T-helper 1 cell treated with Interleukin-12 subunit alpha and Interleukin-12 subunit beta and Interleukin-4 antibody, amounts not matched to agents 30 μg/mL and 1 μg/mL, for 36 hours (primary cell): Measurements from ENCODE around the gene KRT13.
"Not testable (repeated sequence)": the region's sequence is repeated elsewhere in the genome, so short reads cannot be mapped to it uniquely, and the experiment has no call there.

ENCODE experiments used
- H3K27ac Mint-ChIP-seq: one replicate; pipeline ENCODE4 v1.8.0; 2021; ENCODE audit warnings: mild to moderate bottlenecking, mixed read lengths
- H3K27me3 Mint-ChIP-seq: one replicate; pipeline ENCODE4 v1.8.0; 2021; ENCODE audit warnings: low read depth, mixed read lengths
- H3K36me3 Mint-ChIP-seq: one replicate; pipeline ENCODE4 v1.8.0; 2021; ENCODE audit warnings: low read depth, mixed read lengths
- H3K4me1 Mint-ChIP-seq: one replicate; pipeline ENCODE4 v1.8.0; 2021; ENCODE audit warnings: low read depth, mixed read lengths
- H3K4me3 Mint-ChIP-seq: one replicate; pipeline ENCODE4 v1.8.0; 2021; ENCODE audit warnings: mild to moderate bottlenecking, moderate library complexity, mixed read lengths
- H3K9me3 Mint-ChIP-seq: one replicate; pipeline ENCODE4 v1.8.0; 2021; ENCODE audit warnings: mixed read lengths

KRT13 gene

DNA sequence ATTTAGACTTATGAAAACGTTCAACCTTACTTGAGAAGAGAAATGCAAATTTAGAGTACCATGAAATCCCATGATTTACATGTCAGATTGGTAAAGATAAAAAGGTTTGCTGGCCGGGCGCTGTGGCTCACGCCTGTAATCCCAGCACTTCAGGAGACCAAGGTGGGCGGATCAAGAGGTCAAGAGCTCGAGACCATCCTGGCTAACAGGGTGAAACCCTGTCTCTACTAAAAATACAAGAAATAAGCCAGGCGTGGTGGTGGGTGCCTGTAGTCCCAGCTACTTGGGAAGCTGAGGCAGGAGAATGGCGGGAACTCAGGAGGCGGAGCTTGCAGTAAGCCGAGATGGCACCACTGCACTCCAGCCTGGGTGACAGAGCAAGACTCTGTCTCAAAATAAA, 37.4 kb upstream of the KRT13 start:
- not testable (repeated sequence) for H3K27ac Mint-ChIP-seq, H3K4me3 Mint-ChIP-seq, H3K4me1 Mint-ChIP-seq, H3K36me3 Mint-ChIP-seq
- Mint-ChIP-seq H3K9me3 (peaks cover 11% of the 10 kb centered on the region), H3K27me3 (peaks cover 12% of the 10 kb centered on the region)

DNA sequence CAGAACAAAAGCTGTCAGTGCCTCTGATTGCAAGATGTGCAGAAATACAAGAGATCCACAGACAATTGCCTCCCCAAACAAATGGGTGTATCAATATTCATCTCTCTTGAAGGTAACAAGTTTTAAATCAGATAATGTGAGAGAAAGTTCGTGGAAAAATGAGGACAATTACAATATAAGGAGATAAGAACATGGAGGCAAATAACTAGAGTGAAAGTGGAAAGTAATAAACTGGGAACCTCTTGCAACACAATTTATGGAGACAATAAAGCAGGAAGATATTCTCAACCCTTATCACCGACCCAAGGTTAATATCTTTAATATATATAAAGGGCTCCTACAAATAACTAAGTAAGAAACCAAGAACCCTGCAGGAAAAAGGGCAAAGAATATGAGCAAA, 36.9 kb upstream of the KRT13 start:
- peaks cover 11% of the 10 kb centered on the region for H3K27me3 Mint-ChIP-seq
- H3K4me3 Mint-ChIP-seq = no peak overlapping the region
- no peaks in the 10 kb centered on the region for H3K36me3 Mint-ChIP-seq
- no peak overlapping the region for H3K27ac Mint-ChIP-seq
- no peaks in the 10 kb centered on the region for H3K4me1 Mint-ChIP-seq
- H3K9me3 Mint-ChIP-seq = peaks cover 9% of the 10 kb centered on the region

DNA sequence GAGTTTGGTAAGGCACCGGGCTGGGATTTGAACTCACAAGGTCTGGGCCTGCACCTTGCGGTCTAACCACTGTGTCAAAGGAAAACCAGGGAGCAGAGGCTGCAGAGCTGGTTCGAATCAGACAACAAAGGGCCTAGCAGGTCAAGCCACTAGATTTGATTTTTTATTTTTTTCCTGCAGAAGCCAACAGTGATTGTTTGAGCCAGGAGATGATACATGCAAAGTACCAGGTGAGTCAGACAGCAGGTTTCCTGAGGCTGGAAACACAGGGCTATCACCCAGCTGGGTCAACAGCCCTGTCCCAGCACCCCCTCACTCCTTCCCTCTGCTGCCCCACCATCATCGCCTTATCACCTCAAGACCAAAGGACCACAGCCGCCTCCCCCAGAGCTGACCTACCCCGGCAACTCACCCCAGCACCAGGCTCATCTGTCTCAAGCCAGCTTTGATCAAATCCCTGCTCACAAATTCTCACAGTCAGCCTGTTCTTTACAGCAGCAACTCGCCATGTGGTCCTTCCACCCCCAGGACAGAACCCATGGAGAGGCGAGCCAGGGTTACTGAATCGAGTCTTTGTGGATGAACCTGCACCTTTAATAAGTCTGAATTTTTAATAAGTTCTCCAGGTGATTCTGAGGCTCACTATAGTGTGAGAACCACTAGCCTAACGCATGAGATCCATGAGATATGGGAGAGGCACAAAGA, 35.7 kb upstream of the KRT13 start:
- H3K4me3 Mint-ChIP-seq = no peak overlapping the region
- no peaks in the 10 kb centered on the region for H3K9me3 Mint-ChIP-seq
- no peaks in the 10 kb centered on the region for H3K36me3 Mint-ChIP-seq
- no peak overlapping the region for H3K27ac Mint-ChIP-seq
- peaks cover 11% of the 10 kb centered on the region for H3K27me3 Mint-ChIP-seq
- no peaks in the 10 kb centered on the region for H3K4me1 Mint-ChIP-seq

- Mint-ChIP-seq H3K27ac (no peak overlapping the region), H3K4me1 (no peaks in the 10 kb centered on the region), H3K9me3 (no peaks in the 10 kb centered on the region), H3K36me3 (no peaks in the 10 kb centered on the region), H3K27me3 (peaks cover 16% of the 10 kb centered on the region), H3K4me3 (no peak overlapping the region)
These were observed 34.7 kb upstream of the KRT13 start for GRCh38 chr17:41539979-41540701.

- Mint-ChIP-seq H3K27ac (no peak overlapping the region), H3K9me3 (no peaks in the 10 kb centered on the region), H3K36me3 (no peaks in the 10 kb centered on the region), H3K4me1 (no peaks in the 10 kb centered on the region), H3K27me3 (peaks cover 20% of the 10 kb centered on the region), H3K4me3 (no peak overlapping the region)
These were observed 33.7 kb upstream of the KRT13 start for GRCh38 chr17:41539071-41539492.

DNA sequence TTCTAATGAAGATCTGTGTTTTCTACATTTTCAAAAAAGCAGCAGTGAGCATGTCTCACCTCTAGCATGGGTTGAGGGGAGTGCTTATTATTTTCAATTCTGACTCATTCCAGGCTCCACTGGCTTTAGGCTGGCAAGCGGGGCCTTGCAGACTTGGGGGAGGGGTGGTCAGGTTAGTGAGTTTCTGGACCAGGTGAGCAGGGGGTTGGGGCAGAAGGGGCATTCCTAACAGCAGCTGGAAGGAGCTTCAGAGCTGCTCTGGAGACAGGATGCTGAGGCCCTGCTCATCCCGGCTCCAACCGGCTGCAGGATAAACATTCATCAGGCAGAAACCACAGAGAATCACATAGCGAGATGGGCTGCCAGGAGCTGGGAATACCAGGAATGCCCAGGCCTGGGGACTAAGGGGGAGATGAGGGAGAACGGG, 33.2 kb upstream of the KRT13 start:
- Mint-ChIP-seq H3K4me3 (no peak overlapping the region), H3K27me3 (peaks cover 20% of the 10 kb centered on the region), H3K36me3 (no peaks in the 10 kb centered on the region), H3K4me1 (no peaks in the 10 kb centered on the region), H3K9me3 (no peaks in the 10 kb centered on the region), H3K27ac (no peak overlapping the region)

GRCh38 chr17:41537990-41538389, 32.6 kb upstream of the KRT13 start:
- H3K36me3 Mint-ChIP-seq = no peaks in the 10 kb centered on the region
- H3K27me3 Mint-ChIP-seq = peaks cover 24% of the 10 kb centered on the region
- H3K4me3 Mint-ChIP-seq = no peak overlapping the region
- no peak overlapping the region for H3K27ac Mint-ChIP-seq
- no peaks in the 10 kb centered on the region for H3K4me1 Mint-ChIP-seq
- no peaks in the 10 kb centered on the region for H3K9me3 Mint-ChIP-seq

- H3K9me3 Mint-ChIP-seq = no peaks in the 10 kb centered on the region
- H3K27ac Mint-ChIP-seq = no peak overlapping the region
- no peaks in the 10 kb centered on the region for H3K36me3 Mint-ChIP-seq
- no peaks in the 10 kb centered on the region for H3K4me1 Mint-ChIP-seq
- H3K27me3 Mint-ChIP-seq = peaks cover 29% of the 10 kb centered on the region
- no peak overlapping the region for H3K4me3 Mint-ChIP-seq
These were observed 32.2 kb upstream of the KRT13 start for GRCh38 chr17:41537614-41537954.

DNA sequence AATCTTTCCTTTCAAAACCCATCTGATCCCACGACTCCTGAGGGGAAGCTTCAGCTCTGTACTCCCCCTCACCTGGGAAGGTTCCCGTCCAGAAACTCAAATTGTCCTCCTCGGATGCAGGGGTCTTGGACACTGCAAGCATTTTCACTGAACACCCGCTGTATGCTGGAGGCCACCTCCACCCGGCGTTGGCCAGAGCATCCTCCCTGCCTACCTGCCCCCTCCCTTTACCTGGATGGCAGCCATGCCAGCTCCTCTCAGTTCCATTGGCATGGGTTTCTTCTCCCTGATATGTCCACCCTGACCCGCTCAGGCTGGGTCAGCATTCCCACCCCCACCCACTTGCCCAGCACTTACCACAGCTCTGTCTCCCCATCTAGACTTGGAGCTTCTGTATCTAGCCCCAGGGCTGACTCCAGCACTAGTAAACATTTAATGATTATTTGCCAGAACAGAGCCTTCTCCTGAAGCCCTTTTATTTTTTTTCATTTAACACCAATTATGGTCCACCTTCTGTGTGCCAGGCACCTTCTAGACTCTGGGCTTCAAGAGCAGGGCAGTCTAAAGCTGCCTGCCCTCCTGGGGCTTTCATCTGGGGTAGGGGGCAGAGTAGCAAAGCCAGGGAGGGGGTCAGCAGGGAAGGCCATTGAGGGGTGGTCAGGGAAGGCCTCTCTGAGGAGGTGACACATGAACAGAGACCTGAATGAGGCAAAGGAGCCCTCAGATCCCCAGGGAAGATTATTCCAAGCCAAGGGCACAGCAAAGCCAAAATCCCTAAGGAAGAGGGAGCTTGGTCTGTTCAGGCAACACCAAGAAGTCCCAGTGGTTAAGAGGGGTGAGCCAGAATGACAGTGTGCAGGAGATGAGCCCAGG, 31.6 kb upstream of the KRT13 start:
- Mint-ChIP-seq H3K9me3 (no peaks in the 10 kb centered on the region), H3K4me3 (no peak overlapping the region), H3K36me3 (no peaks in the 10 kb centered on the region), H3K27me3 (peaks cover 35% of the 10 kb centered on the region), H3K27ac (no peak overlapping the region), H3K4me1 (no peaks in the 10 kb centered on the region)

- H3K4me1 Mint-ChIP-seq = no peaks in the 10 kb centered on the region
- H3K27me3 Mint-ChIP-seq = peaks cover 44% of the 10 kb centered on the region
- H3K27ac Mint-ChIP-seq = no peak overlapping the region
- H3K4me3 Mint-ChIP-seq = no peak overlapping the region
- H3K36me3 Mint-ChIP-seq = no peaks in the 10 kb centered on the region
- no peaks in the 10 kb centered on the region for H3K9me3 Mint-ChIP-seq
These were observed 30.5 kb upstream of the KRT13 start for GRCh38 chr17:41535764-41536481.

GRCh38 chr17:41534899-41535546, 29.6 kb upstream of the KRT13 start:
- no peaks in the 10 kb centered on the region for H3K9me3 Mint-ChIP-seq
- no peaks in the 10 kb centered on the region for H3K36me3 Mint-ChIP-seq

GRCh38 chr17:41533613-41534012, 28.2 kb upstream of the KRT13 start:
- H3K27me3 Mint-ChIP-seq = peaks cover 62% of the 10 kb centered on the region
- H3K9me3 Mint-ChIP-seq = no peaks in the 10 kb centered on the region
- H3K4me1 Mint-ChIP-seq = no peaks in the 10 kb centered on the region
- no peak overlapping the region for H3K27ac Mint-ChIP-seq
- H3K36me3 Mint-ChIP-seq = no peaks in the 10 kb centered on the region
- H3K4me3 Mint-ChIP-seq = no peak overlapping the region

More at GRCh38 chr17:41534899-41535546, 29.6 kb upstream of the KRT13 start:
- no peak overlapping the region for H3K4me3 Mint-ChIP-seq
- no peak overlapping the region for H3K27ac Mint-ChIP-seq
- H3K4me1 Mint-ChIP-seq = no peaks in the 10 kb centered on the region
- peaks cover 50% of the 10 kb centered on the region for H3K27me3 Mint-ChIP-seq

- H3K4me3 Mint-ChIP-seq = no peak overlapping the region
- no peak overlapping the region for H3K27ac Mint-ChIP-seq
- peaks cover 65% of the 10 kb centered on the region for H3K27me3 Mint-ChIP-seq
- no peaks in the 10 kb centered on the region for H3K9me3 Mint-ChIP-seq
- no peaks in the 10 kb centered on the region for H3K4me1 Mint-ChIP-seq
- H3K36me3 Mint-ChIP-seq = no peaks in the 10 kb centered on the region
These were observed 27.6 kb upstream of the KRT13 start for GRCh38 chr17:41532947-41533570.
